Right hindlimb (tissue), 1 donor: ENCODE results near the gene MMD.
"Not testable (repeated sequence)": the region's sequence is repeated elsewhere in the genome, so short reads cannot be mapped to it uniquely, and the experiment has no call there.

Experiments
- DNase-seq: peaks from one replicate; pipeline ENCODE4 v3.0.0-alpha.2; 2018

The MMD gene

GRCh38 chr17:55421179-55421934 is at the start of gene MMD:
TSS of gene MMD (minus strand) at chr17:55421835. CDS start at chr17:55421695, 140 bp downstream.
- DNase-seq, result no peak

DNA sequence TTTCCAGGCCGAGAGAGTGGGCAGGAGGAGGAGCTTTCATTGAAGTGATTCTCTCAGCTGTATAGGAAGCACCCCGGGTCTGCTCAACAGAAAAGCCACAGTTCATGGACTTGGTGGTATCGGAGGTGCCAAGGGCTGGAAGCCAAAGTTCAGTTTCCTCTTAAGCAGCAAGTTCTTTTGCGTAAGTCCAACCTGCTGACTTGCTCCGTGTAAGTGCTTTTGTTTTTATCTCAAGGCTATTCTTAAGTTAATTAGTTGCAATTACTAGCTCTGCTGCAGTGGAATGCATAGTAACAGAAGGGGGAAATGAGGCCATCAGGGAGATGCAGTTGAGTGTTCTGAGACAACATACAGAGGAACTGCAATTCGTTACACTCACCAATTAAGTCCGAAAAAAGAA is 45.0 kb upstream of the MMD start:
- DNase-seq, result no peak

DNA sequence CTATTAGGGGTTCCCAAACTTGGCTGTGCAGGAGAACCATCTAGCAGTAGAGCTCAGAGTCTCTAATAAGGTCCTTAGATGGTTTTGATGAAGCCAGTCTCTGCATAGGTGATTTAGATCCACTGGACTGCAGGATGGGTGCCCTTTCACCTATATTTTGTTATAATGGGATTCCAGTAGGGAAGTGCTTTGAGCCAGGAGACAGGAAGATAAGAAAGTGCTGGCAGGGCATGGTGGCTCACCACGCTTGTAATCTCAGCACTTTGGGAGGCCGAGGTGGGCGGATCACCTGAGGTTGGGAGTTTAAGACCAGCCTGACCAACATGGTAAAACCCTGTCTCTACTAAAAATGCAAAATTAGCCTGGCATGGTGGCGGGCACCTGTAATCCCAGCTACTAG is 44.1 kb upstream of the MMD start:
- DNase-seq, result not testable (repeated sequence)

DNA sequence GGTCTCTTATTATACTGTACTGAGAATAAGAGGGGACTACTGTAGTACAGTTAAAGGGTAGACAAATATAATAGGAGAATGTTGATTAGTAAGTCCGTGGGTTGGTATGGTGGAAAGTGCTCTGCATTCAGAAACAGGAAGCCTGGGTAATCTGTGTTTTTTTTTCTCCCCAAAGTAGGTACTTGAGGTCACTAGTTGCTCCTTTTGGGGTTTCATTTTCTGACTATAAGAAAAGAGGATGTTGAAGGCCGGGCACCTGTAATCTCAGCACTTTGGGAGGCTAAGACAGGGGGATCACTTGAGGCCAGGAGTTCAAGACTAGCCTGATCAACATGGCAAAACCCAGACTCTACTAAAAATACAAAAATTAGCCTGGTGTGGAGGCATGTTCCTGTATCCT is 42.0 kb upstream of the MMD start:
- DNase-seq, result no peak

- no peak for DNase-seq
Measured at GRCh38 chr17:55462711-55463110, 41.1 kb upstream of the MMD start.

- no peak for DNase-seq
Measured at GRCh38 chr17:55462234-55462633, 40.6 kb upstream of the MMD start.

DNA sequence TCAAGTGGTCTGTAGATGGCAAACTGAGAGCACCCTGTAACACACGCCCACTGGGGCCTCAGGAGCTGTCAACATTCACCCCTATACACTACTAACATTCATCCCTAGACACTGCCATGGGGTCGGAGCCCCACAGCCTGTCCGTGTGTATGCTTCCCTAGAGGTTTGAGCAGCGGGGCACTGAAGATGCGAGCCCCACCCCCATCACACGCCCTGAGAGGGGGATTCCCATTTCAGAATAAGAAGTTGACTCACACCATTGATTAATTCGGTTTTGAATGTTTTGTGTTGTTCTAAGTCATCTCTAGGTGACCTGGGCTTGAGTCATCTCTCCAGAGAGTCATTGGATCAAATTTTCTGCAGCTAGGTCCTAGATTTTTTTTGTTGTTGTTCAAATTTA is 37.3 kb upstream of the MMD start:
- DNase-seq, result no peak

- no peak for DNase-seq
Measured at GRCh38 chr17:55458287-55458900, 36.8 kb upstream of the MMD start.

GRCh38 chr17:55456307-55457240 is 34.9 kb upstream of the MMD start:
- no peak for DNase-seq

DNA sequence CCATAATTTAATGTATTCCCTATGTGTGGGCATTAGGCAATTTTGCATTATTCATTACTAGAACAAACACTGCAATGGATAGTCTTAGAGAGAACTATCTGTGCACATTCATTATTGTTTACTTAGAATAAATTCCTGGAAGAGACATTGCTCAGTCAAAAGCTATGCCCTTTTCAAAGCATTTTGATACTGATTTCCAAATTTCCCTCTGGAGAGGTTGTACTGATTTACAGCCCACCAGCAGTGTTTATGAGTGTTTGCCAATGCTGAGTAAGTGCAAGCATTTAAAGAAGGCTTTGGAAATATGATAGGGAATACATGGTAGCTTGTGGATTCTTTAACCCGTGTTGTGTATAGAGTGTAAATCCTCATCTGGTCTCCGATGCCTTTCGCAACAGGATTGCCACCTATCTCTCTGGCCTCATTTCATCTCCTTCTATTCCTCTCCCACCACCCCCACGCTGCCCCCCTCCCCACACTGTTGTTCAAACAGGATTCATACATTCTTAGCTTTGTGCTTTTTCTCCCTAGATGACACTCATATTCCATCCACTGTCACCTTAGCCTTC is 33.4 kb upstream of the MMD start:
- DNase-seq, result no peak

- DNase-seq, result no peak
Measured at GRCh38 chr17:55453839-55454557, 32.4 kb upstream of the MMD start.

DNA sequence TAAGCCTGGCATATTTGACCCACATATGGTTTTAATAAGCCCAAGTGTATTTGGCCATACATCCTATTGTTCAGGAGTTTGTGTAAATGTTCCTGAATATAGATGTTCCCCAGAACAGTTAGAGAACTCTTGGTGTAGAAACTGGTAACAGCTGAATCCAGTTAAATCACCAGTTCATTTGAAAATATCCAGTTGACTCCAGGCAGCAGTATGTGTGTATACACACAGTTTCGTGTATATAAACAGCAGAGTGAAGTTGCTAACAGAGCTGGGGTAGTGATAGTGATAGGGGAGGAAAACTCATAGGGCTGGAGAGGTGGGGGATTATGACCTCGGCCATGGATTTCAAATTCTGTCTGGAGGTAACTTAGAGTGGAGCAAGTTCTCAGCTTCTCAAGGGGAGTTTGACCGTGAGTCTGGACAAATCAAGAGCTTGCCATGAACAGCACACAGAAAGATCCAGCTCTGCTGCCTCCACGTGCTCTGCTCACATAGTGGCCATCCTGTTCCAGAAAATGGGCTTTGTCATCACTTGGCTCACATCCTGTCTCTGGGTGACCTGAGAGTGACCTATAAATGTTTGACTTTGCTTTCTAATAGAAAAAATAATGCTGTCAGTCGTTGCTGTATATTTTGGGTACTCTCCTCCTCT is 30.6 kb upstream of the MMD start:
- DNase-seq, result peak; percentile 31

DNA sequence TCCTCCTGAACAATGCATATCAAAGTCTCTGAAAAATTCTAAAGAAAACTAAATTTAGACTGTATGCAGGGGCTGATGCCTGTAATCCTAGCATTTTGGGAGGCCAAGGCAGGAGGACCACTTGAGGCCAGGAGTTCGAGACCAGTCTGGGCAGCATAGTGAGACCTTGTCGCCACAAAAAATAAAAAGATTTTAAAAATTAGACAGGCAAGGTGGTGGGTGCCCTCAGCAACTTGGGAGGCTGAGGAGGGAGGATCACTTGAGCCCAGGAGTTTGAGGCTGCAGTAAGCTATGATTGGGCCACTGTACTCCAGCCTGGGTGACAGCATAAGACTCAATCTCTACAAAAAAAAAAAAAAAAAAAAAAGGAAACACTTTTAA is 30.1 kb upstream of the MMD start:
- DNase-seq, result no peak

- DNase-seq, result no peak
Measured at GRCh38 chr17:55451203-55451641, 29.6 kb upstream of the MMD start.

- DNase-seq, result no peak
Measured at GRCh38 chr17:55450232-55450825, 28.7 kb upstream of the MMD start.

DNA sequence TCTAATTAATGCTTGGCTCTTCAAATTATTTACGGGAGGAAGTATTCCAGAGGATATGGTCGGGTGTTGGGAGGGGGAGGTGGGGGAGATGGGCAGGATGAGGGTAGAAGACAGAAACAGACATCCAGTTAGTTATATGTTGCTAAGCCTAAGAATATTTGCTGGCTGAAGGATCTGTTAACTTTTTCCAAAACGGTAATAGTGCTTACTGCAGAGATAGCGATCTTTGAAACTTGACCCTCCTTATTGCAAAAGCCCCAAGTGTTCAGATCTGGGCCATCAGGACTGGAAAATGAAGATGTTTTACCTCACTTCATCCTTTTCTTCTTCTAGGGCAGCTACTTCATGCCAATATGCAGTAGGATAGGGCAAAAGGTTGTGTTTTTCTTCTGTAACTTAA is 27.0 kb upstream of the MMD start:
- no peak for DNase-seq

DNA sequence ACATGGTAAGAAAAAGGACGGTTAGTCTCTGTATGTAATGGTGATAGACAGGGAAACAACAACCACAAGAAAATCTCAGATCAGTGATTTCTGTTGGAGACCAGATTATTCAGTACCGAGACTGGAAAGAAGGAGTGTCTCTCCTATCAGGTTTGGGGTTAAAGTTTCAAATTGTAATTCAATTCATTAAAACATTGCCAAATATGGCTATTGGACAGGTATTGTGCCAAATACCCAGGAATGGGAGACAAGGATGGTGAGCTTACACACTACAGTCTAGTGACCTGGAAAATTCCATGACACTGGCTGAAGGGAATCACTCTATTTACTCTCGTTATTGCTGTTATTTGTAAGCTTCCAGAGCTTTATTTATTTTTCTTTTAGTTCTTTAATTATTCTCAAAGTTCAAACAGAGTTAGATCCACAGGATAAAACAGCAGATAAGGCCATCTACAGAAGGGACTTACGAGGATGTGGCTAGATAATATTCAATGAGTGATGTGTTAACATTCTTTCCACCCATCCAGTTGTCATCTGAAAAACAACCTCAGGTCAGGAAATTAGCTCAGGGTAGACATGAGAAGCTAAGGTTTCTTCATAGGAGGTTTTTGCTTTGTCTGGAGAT is 25.1 kb upstream of the MMD start:
- no peak for DNase-seq

GRCh38 chr17:55446004-55446403 is 24.4 kb upstream of the MMD start:
- not testable (repeated sequence) for DNase-seq

DNA sequence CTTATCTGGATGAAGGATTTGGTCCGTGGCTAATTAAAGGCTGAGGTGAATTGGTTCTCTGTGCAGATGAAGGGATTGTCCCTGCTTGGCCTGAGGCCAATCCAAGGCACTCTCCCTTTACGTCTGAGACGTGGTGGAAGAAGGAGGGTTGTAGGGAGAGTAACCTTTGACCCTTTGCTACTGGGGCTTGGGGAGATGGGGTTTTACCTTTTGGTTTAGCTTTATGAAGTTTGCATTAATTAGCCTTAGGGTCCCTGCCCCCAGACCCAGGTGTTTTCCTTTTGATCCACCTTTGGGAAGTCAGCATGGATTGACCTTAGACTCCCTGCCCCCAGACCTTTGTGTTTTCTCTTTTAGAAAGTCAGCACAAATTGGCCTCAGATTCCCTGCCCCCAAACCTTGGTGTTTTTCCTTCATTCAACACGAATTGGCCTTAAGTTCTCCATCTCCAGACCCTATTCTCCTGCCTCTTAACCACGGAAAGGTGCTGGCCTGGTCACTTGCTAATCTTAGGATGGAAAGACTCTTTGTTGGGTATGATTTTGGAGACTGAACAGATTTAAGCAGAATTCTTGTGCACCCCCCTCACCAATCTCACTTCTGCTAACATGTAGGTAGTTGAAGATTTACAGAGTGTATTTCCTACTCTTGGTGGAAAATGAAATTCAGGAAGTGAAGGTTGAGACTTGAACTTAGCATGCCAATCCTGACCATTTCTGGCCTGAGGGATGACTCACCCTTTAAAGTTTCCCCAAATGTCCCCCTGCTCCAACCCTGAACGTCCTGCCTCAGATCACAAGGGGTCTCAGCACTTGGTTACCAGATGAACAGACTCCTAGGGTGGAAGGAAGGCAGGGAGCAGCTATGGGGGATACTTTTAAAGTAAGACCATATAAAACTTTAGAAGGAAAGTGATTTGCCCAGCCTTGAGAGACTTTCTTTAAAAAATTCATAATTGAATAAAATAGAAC is 23.1 kb upstream of the MMD start:
- DNase-seq, result no peak

DNA sequence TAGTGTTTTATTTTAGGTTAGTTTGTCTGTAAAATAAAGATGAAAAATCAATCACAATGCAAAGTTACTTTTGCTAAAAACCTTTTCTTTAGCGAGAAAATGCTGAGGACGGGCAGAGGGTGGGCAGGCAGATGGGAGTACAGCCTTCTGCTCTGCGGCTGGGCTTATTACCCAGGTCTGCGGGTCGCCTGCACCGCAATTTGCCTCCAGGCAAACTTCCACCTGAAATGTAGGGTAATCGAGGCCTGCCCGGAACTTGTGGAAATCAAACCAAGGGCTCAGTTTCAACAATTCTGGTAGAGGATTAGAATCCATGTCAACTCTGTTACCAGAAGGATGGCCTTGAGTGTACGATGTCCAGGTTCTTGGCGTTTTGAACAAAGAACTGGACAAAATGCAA is 22.3 kb upstream of the MMD start:
- no peak for DNase-seq
